Kidney (tissue), 14 donors: ENCODE results near the gene GRID1. TPM values are rescaled to one million over a fixed set of nuclear protein-coding genes. Genes with fewer than 3 reads are reported as not detected.

Source experiments
- DNase-seq, 5 donors: peaks; one replicate each; pipeline ENCODE4 v3.0.0-alpha.2; 2013 to 2020
- FAIRE-seq: peaks from 2 replicates; lab custom pipeline; 2012; peaks lifted over from hg19 to GRCh38; lab: Jason Lieb, UNC
- H3K27ac ChIP-seq, 2 donors: one replicate each; pipeline ENCODE4 v1.7.0; 2013; ENCODE audit warnings: low read depth in 2 of 2, low read length in 2 of 2, inconsistent platforms in 1 of 2
- H3K27me3 ChIP-seq: one replicate; pipeline ENCODE4 v1.7.1; 2013; ENCODE audit warnings: low read length, inconsistent platforms; ENCODE audit not compliant: control insufficient read depth, insufficient read depth
- H3K36me3 ChIP-seq, 3 donors: one replicate each; pipeline versions ENCODE4 v1.7.0 to v1.7.1; 2013; ENCODE audit warnings: low read length in 3 of 3, control low read depth in 1 of 3, inconsistent platforms in 1 of 3; ENCODE audit not compliant: insufficient read depth in 3 of 3, control insufficient read depth in 2 of 3
- H3K4me1 ChIP-seq, 3 donors: one replicate each; pipeline versions ENCODE4 v1.7.0 to v1.7.1; 2013; ENCODE audit warnings: low read length in 3 of 3, inconsistent platforms in 1 of 3, low read depth in 1 of 3; ENCODE audit not compliant: control insufficient read depth in 2 of 3, insufficient read depth in 2 of 3
- H3K4me3 ChIP-seq, 3 donors: one replicate each; pipeline versions ENCODE4 v1.7.0 to v1.8.1; 2013; ENCODE audit warnings: low read length in 3 of 3, control low read depth in 1 of 3, inconsistent platforms in 1 of 3
- H3K9ac ChIP-seq, 3 donors: one replicate each; pipeline versions ENCODE4 v1.7.0 to v1.7.1; 2013; ENCODE audit warnings: low read length in 3 of 3, control low read depth in 1 of 3, inconsistent platforms in 1 of 3
- H3K9me3 ChIP-seq, 3 donors: one replicate each; pipeline versions ENCODE4 v1.7.0 to v1.7.1; 2013; ENCODE audit warnings: low read length in 3 of 3, control low read depth in 1 of 3, inconsistent platforms in 1 of 3; ENCODE audit not compliant: control insufficient read depth in 2 of 3, insufficient read depth in 1 of 3
- intact Hi-C: fragments of 100-400 bp; cut with DNase I; formaldehyde crosslinking; loops from one replicate; pipeline ENCODE4 v1.11.1; 2022
- polyA plus RNA-seq: library from polyadenylated mRNA; stranded (reverse); fragments of 350-450 nt; fragmentation: Illumina TruSeq; extraction: RNeasy Lipid Tissue Mini Kit (QIAGEN cat#74804); gene quantifications from one replicate; pipeline ENCODE4 v1.2.3, GENCODE V29; 2014; ENCODE audit warnings: low read depth, low replicate concordance; ENCODE audit not compliant: insufficient read depth
- total RNA-seq: library from RNA; stranded (reverse); fragmentation: NEBNext Ultra II Directional; extraction: Animal tissue kit (Norgen Biotek cat#: 25700); gene quantifications from one replicate; pipeline ENCODE4 v1.2.1, GENCODE V29; 2021
- TF ChIP-seq, protein P1 (sequence below): IDR thresholded peaks from 3 replicates; pipeline ENCODE4 v1.5.1; 2012; ENCODE audit warnings: mild to moderate bottlenecking, moderate library complexity, borderline replicate concordance; ENCODE audit not compliant: insufficient read depth; ENCODE audit errors: extremely low read depth
- donor health status: control.
- donor health status: control.
- donor health status: control.
- donor health status: control.
- donor health status: control.
- donor health status: DM: yes; HTN: yes; CAD: no.
- donor health status: Normal renal cell carcinoma (clear cell type).

Gene GRID1
- total and polyA plus RNA-seq, 2 donors from 2014 or later: 0.37 to 1.4 TPM

- DNase-seq (peak in 1 of 5 donors; percentile 35), FAIRE-seq (no peak)
- Histone ChIP-seq H3K9ac (no peak overlapping the region), H3K27ac (no peak overlapping the region), H3K9me3 (no peaks in the 10 kb centered on the region), H3K4me3 (no peak overlapping the region), H3K4me1 (no peaks in the 10 kb centered on the region), H3K27me3 (no peaks in the 10 kb centered on the region), H3K36me3 (no peaks in the 10 kb centered on the region)
- intact Hi-C loops: no loop called here
- TF ChIP-seq, protein P1, sequence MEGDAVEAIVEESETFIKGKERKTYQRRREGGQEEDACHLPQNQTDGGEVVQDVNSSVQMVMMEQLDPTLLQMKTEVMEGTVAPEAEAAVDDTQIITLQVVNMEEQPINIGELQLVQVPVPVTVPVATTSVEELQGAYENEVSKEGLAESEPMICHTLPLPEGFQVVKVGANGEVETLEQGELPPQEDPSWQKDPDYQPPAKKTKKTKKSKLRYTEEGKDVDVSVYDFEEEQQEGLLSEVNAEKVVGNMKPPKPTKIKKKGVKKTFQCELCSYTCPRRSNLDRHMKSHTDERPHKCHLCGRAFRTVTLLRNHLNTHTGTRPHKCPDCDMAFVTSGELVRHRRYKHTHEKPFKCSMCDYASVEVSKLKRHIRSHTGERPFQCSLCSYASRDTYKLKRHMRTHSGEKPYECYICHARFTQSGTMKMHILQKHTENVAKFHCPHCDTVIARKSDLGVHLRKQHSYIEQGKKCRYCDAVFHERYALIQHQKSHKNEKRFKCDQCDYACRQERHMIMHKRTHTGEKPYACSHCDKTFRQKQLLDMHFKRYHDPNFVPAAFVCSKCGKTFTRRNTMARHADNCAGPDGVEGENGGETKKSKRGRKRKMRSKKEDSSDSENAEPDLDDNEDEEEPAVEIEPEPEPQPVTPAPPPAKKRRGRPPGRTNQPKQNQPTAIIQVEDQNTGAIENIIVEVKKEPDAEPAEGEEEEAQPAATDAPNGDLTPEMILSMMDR: no peak
Measured at GRCh38 chr10:86222336-86222650, 144.3 kb downstream of the GRID1 start.

- H3K27ac ChIP-seq: no peak overlapping the region
- TF ChIP-seq, protein P1: no peak
- H3K4me3 ChIP-seq: no peak overlapping the region
- peak in 1 of 5 donors; percentile 45 for DNase-seq
- H3K4me1 ChIP-seq: no peaks in the 10 kb centered on the region
- no peaks in the 10 kb centered on the region for H3K36me3 ChIP-seq
- no peak for FAIRE-seq
- H3K27me3 ChIP-seq: no peaks in the 10 kb centered on the region
- H3K9me3 ChIP-seq: no peaks in the 10 kb centered on the region
- intact Hi-C loops: no loop called here
- H3K9ac ChIP-seq: no peak overlapping the region
Measured at GRCh38 chr10:86221442-86222335, 144.9 kb downstream of the GRID1 start.

DNA sequence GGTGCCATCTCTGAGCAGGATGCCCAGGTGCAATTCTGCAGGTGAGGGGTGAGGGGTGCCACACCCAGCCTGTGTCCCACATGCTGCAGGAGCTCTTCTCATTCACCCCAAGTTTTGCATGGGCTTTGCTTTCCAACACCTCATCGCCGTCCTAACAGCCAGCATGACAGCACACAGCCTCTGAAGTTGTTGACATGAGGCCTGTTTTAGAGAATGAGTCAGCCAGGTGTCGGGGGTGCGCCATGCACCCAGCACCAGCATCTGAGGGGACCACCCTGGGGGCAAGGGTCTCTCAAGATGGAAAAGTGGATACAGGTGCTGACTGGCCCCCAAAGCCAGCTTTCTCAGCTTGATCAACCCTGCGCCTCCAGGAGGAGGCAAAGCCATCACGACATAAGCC lies 146.0 kb downstream of the GRID1 start:
- Histone ChIP-seq H3K27ac (no peak overlapping the region), H3K27me3 (no peaks in the 10 kb centered on the region), H3K9ac (no peak overlapping the region), H3K4me3 (no peak overlapping the region), H3K36me3 (no peaks in the 10 kb centered on the region), H3K4me1 (no peaks in the 10 kb centered on the region), H3K9me3 (no peaks in the 10 kb centered on the region)
- TF ChIP-seq, protein P1: no peak
- DNase-seq (peak in 1 of 5 donors; percentile 52), FAIRE-seq (no peak)
- intact Hi-C loops: no loop called here

DNA sequence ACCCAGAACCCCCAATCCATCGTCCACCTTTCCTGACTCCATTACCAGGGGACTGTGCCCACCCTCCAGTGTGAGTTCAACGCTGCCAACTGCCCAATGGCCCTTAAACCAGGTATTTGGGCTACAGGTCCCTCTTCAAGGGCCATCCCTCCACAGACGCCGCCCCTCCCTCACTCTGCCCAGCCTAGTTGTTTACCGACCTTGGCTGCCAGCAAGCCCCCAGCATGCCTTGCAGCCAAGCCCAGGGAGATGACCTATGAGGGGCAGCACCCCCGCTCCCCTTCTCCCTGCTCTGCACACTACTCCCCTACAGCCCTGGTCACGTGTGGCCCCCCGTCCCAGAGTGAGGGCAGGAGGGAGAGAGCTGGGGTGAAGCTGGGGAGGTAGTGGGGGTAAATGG lies 147.3 kb downstream of the GRID1 start:
- Histone ChIP-seq H3K9ac (no peak overlapping the region), H3K27ac (no peak overlapping the region), H3K36me3 (no peaks in the 10 kb centered on the region), H3K27me3 (no peaks in the 10 kb centered on the region), H3K4me3 (no peak overlapping the region), H3K9me3 (no peaks in the 10 kb centered on the region), H3K4me1 (no peaks in the 10 kb centered on the region)
- DNase-seq (peak in 1 of 5 donors; percentile 53), FAIRE-seq (no peak)
- intact Hi-C loops: no loop called here
- TF ChIP-seq, protein P1: no peak
